Skin epidermis (tissue), 12 donors: Measurements from ENCODE around the gene SDF2.

Experiments used
- H3K27ac ChIP-seq, 21 experiments: fragments of 200-600 bp; sonication (generic) in 11 of 21; one replicate each; pipeline ENCODE4 v1.5.0; 2020; ENCODE audit warnings: mild to moderate bottlenecking in 3 of 21, inconsistent platforms in 2 of 21, moderate library complexity in 2 of 21
- H3K4me3 ChIP-seq, 7 experiments: fragments of 200-600 bp; sonication (generic) in 2 of 7; one replicate each; pipeline ENCODE4 v1.5.0; 2020; ENCODE audit warnings: inconsistent platforms in 2 of 7, mild to moderate bottlenecking in 2 of 7, moderate library complexity in 1 of 7

The SDF2 gene

GRCh38 chr17:28661635-28662526, at the start of gene SDF2, which contains the start of gene SUPT6H:
Gene SDF2 (minus strand): TSS chr17:28661906. CDS start chr17:28661876, 30 bp downstream.
Gene SUPT6H (plus strand): TSS chr17:28662205. CDS start chr17:28673402, 11,197 bp downstream.
- Histone ChIP-seq H3K4me3 (peak within 1 kb of the TSS; percentile 59 to 90 (median 75)), H3K27ac (peak within 1 kb of the TSS; percentile 87 to 99 (median 96))

GRCh38 chr17:28710861-28711722, 49.4 kb upstream of the SDF2 start:
- peak overlapping the region in 20 of 21 experiments; percentile 66 to 93 (median 86) for H3K27ac ChIP-seq
- peak overlapping the region; percentile 52 to 81 (median 70) for H3K4me3 ChIP-seq

GRCh38 chr17:28707339-28707720, 45.6 kb upstream of the SDF2 start:
- Histone ChIP-seq H3K27ac (no peak overlapping the region), H3K4me3 (no peak overlapping the region)

- H3K27ac ChIP-seq = no peak overlapping the region
- no peak overlapping the region for H3K4me3 ChIP-seq
Observed at GRCh38 chr17:28706471-28707338, 45.0 kb upstream of the SDF2 start.

- Histone ChIP-seq H3K27ac (peak overlapping the region in 1 of 21 experiments; percentile 7), H3K4me3 (no peak overlapping the region)
Observed at GRCh38 chr17:28705728-28706334, 44.1 kb upstream of the SDF2 start.

GRCh38 chr17:28705074-28705659, 43.5 kb upstream of the SDF2 start:
- H3K27ac ChIP-seq = peak overlapping the region in 1 of 21 experiments; percentile 7
- no peak overlapping the region for H3K4me3 ChIP-seq

GRCh38 chr17:28704219-28704858, 42.6 kb upstream of the SDF2 start:
- Histone ChIP-seq H3K27ac (no peak overlapping the region), H3K4me3 (no peak overlapping the region)

- H3K27ac ChIP-seq = no peak overlapping the region
- no peak overlapping the region for H3K4me3 ChIP-seq
Observed at GRCh38 chr17:28703552-28704218, 42.0 kb upstream of the SDF2 start.

GRCh38 chr17:28702752-28703150, 41.0 kb upstream of the SDF2 start:
- H3K27ac ChIP-seq = no peak overlapping the region
- no peak overlapping the region for H3K4me3 ChIP-seq

GRCh38 chr17:28702026-28702751, 40.5 kb upstream of the SDF2 start:
- H3K4me3 ChIP-seq = no peak overlapping the region
- H3K27ac ChIP-seq = no peak overlapping the region

- Histone ChIP-seq H3K27ac (no peak overlapping the region), H3K4me3 (no peak overlapping the region)
Observed at GRCh38 chr17:28700830-28701492, 39.3 kb upstream of the SDF2 start.

- Histone ChIP-seq H3K27ac (no peak overlapping the region), H3K4me3 (no peak overlapping the region)
Observed at GRCh38 chr17:28700278-28700677, 38.6 kb upstream of the SDF2 start.

- H3K27ac ChIP-seq = no peak overlapping the region
- H3K4me3 ChIP-seq = no peak overlapping the region
Observed at GRCh38 chr17:28698253-28698941, 36.7 kb upstream of the SDF2 start.

GRCh38 chr17:28693869-28694268, 32.2 kb upstream of the SDF2 start:
- no peak overlapping the region for H3K4me3 ChIP-seq
- no peak overlapping the region for H3K27ac ChIP-seq

- no peak overlapping the region for H3K27ac ChIP-seq
- no peak overlapping the region for H3K4me3 ChIP-seq
Observed at GRCh38 chr17:28689011-28689410, 27.3 kb upstream of the SDF2 start.

- Histone ChIP-seq H3K4me3 (no peak overlapping the region), H3K27ac (no peak overlapping the region)
Observed at GRCh38 chr17:28688481-28688880, 26.8 kb upstream of the SDF2 start.
